ENCODE measurements around the gene CD300A.

The CD300A gene

GRCh38 chr17:74466111-74466827 lies at the start of gene CD300A:
Gene CD300A (plus strand): TSS chr17:74466634. CDS start chr17:74466704, 70 bp downstream.
- H3K4me3 ChIP-seq (ENCODE audit: low read length), result no peak within 1 kb of the TSS
- no peaks in the 10 kb centered on the region for H3K4me1 ChIP-seq (ENCODE audit: insufficient read depth, low read length)
- no peak within 1 kb of the TSS for H2AFZ ChIP-seq (ENCODE audit: low read depth, low read length)
- H3K9me3 ChIP-seq (ENCODE audit: low read length), result no peaks in the 10 kb centered on the region
- no peaks in the 10 kb centered on the region for H3K27me3 ChIP-seq (ENCODE audit: insufficient read depth, low read length)
- no peaks in the 10 kb centered on the region for H3K36me3 ChIP-seq (ENCODE audit: insufficient read depth, low read length)

DNA sequence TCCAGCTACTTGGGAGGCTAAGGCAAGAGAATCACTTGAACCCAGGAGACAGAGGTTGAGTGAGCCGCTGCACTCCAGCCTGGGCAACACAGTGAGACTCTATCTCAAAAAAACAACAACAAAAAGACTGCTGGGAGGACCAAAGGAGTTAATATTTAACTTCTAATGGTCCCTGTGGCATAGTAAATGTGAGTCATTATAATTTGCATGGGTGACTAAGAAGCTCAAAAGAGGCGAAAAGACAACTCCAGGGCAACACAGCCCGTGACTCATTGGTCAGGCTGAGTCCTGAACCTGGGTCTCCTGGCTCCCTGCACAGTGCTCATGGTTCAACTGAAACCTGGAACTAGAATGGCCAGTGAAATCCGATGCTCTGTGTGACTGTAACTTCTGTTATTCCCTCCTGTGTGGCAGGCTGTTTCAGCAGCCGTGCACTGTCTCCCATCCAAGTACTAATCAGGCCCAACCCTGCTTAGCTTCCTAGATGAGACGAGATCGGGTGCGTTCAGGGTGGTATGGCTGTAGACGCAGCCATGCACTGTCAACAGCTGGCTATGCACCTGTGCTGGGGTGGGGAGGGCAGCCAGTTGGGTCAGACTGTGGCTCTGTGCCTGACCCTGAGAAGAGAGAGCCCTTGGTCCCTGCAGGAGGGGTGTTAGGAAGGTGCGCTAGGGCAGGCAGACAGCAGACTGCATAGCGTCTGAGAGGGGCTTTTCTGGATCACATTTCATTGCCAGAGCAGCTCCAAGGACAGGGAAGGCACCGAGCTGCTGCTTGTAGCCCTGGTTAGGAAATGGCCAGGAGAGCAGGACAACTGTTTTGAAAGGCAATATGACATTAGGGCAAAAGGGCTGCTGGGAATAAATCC lies 49.0 kb upstream of the CD300A start:
- H3K9me3 ChIP-seq (ENCODE audit: low read length), result no peaks in the 10 kb centered on the region
- H3K27me3 ChIP-seq (ENCODE audit: insufficient read depth, low read length), result no peaks in the 10 kb centered on the region
- no peak overlapping the region for H2AFZ ChIP-seq (ENCODE audit: low read depth, low read length)
- H3K4me3 ChIP-seq (ENCODE audit: low read length), result no peak overlapping the region
- no peaks in the 10 kb centered on the region for H3K36me3 ChIP-seq (ENCODE audit: insufficient read depth, low read length)
- no peaks in the 10 kb centered on the region for H3K4me1 ChIP-seq (ENCODE audit: insufficient read depth, low read length)

DNA sequence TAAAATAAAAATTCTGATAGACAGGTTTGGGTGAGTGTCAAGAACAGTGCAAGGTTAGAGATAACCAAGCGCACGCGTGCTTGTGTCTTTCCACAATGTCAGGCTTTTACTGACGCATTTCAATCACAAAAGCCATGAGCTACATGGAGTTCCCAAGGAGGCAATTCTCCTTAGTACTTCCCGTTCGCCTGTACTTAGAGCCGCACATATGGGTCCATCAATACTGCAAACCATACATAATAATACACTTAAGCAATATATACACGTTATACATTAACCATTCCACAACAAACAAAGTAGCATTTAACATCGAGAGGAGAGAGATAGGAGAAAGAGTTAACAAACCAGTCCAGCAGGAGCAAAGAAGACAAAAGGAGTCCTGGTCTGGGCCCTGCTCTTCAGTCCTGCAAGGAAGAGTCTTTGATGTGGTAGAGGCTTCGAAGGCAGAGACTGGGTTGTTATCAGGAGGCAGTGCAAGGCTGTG lies 46.5 kb upstream of the CD300A start:
- H2AFZ ChIP-seq (ENCODE audit: low read depth, low read length), result no peak overlapping the region

GRCh38 chr17:74424117-74424516 lies 42.3 kb upstream of the CD300A start:
- Histone ChIP-seq H3K4me1 (ENCODE audit: insufficient read depth, low read length) (no peaks in the 10 kb centered on the region), H3K4me3 (ENCODE audit: low read length) (no peak overlapping the region), H3K36me3 (ENCODE audit: insufficient read depth, low read length) (no peaks in the 10 kb centered on the region), H3K9me3 (ENCODE audit: low read length) (no peaks in the 10 kb centered on the region), H3K27me3 (ENCODE audit: insufficient read depth, low read length) (peaks cover 29% of the 10 kb centered on the region), H2AFZ (ENCODE audit: low read depth, low read length) (no peak overlapping the region)

More for the DNA sequence above, 46.5 kb upstream of the CD300A start:
- Histone ChIP-seq H3K4me3 (ENCODE audit: low read length) (no peak overlapping the region), H3K9me3 (ENCODE audit: low read length) (no peaks in the 10 kb centered on the region), H3K4me1 (ENCODE audit: insufficient read depth, low read length) (no peaks in the 10 kb centered on the region), H3K27me3 (ENCODE audit: insufficient read depth, low read length) (no peaks in the 10 kb centered on the region), H3K36me3 (ENCODE audit: insufficient read depth, low read length) (no peaks in the 10 kb centered on the region)

DNA sequence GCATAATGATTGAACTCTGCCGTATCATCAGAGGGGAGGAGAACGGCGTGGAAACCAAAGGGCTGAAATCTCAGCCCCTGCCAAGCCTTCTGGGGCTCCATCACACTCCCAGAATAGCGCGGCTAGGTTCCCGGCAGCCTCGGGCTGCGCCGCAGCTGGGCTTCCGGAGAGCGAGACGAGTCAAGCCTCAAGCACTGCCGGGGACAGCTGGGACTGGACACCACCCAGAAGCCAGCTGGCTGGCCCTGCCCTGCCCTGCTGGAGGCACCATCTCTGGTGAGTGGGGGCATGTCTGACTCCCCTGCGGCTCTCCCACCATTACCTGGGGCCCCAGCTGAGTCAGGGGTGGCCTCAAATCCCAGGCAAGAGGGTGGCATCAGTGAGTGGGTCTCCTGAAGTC lies 41.8 kb upstream of the CD300A start:
- H2AFZ ChIP-seq (ENCODE audit: low read depth, low read length), result no peak overlapping the region
- H3K4me3 ChIP-seq (ENCODE audit: low read length), result no peak overlapping the region
- no peaks in the 10 kb centered on the region for H3K4me1 ChIP-seq (ENCODE audit: insufficient read depth, low read length)
- no peaks in the 10 kb centered on the region for H3K9me3 ChIP-seq (ENCODE audit: low read length)
- H3K27me3 ChIP-seq (ENCODE audit: insufficient read depth, low read length), result peaks cover 34% of the 10 kb centered on the region
- H3K36me3 ChIP-seq (ENCODE audit: insufficient read depth, low read length), result no peaks in the 10 kb centered on the region

DNA sequence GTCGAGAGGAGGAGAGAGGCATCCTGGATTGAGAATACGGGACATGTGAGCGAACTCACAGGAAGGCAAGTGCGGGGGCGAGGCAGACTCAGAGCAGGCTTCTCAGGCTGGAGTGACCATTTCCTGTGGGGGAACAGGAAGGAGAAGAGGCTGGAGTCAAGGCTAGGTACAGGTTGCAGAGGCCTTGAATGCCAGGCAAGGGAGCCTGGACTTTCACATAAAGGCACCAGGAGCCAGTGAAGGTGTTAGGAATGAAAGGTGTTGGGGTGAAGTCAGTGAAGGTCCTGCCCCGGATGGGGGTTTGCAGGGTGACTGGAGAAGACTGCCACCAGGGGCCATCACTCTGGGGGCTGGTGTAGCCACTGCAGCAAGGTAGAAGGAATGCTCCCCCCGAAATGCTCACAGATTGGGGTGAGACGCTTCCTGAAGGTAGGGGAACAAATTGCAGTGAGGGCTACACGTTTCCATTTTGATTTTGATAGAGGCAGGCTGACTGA lies 39.8 kb upstream of the CD300A start:
- no peaks in the 10 kb centered on the region for H3K36me3 ChIP-seq (ENCODE audit: insufficient read depth, low read length)
- no peaks in the 10 kb centered on the region for H3K9me3 ChIP-seq (ENCODE audit: low read length)
- no peak overlapping the region for H2AFZ ChIP-seq (ENCODE audit: low read depth, low read length)
- H3K4me3 ChIP-seq (ENCODE audit: low read length), result no peak overlapping the region
- H3K4me1 ChIP-seq (ENCODE audit: insufficient read depth, low read length), result peaks cover 13% of the 10 kb centered on the region
- H3K27me3 ChIP-seq (ENCODE audit: insufficient read depth, low read length), result peaks cover 53% of the 10 kb centered on the region

DNA sequence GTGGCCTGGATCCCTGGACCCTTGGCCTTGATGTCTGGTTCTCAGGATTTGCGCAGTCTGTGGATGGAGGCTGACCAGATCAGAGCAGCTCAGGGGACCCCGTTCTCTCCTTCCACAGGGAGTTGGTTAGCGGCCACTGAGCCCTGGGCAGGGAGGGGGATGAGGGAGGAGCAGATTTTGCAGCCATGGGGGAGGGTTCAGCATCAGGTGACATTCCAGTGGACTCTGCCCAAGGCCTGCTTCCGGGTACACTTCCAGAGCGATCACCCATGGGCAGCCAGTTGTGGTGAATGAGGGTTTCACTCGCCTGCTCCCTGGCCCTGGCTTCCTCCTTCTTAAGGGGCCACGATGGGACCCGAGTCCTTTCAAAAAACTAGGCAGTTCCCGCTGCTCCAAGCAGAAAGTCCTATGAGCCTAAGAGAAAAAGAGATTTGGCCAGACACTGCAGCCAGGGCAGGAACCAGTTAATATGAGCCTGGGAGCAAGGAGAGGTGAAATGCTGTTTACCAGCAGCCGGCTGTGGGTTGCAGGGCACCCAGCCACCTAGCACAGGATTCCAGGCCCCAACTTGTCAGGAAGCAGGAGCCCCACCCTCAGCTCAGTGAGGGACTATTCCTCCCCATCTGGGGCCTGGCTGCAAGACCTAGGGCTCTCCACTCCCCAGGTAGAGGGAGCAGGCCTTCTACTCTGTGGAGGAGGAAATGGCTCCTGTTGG lies 39.2 kb upstream of the CD300A start:
- Histone ChIP-seq H3K4me1 (ENCODE audit: insufficient read depth, low read length) (peaks cover 18% of the 10 kb centered on the region), H3K9me3 (ENCODE audit: low read length) (no peaks in the 10 kb centered on the region), H2AFZ (ENCODE audit: low read depth, low read length) (no peak overlapping the region), H3K36me3 (ENCODE audit: insufficient read depth, low read length) (no peaks in the 10 kb centered on the region), H3K27me3 (ENCODE audit: insufficient read depth, low read length) (peaks cover 59% of the 10 kb centered on the region), H3K4me3 (ENCODE audit: low read length) (no peak overlapping the region)

GRCh38 chr17:74427763-74428153 lies 38.7 kb upstream of the CD300A start:
- H3K36me3 ChIP-seq (ENCODE audit: insufficient read depth, low read length), result no peaks in the 10 kb centered on the region
- no peaks in the 10 kb centered on the region for H3K9me3 ChIP-seq (ENCODE audit: low read length)
- H3K4me1 ChIP-seq (ENCODE audit: insufficient read depth, low read length), result peaks cover 18% of the 10 kb centered on the region
- no peak overlapping the region for H2AFZ ChIP-seq (ENCODE audit: low read depth, low read length)
- H3K27me3 ChIP-seq (ENCODE audit: insufficient read depth, low read length), result peaks cover 61% of the 10 kb centered on the region
- H3K4me3 ChIP-seq (ENCODE audit: low read length), result no peak overlapping the region

- Histone ChIP-seq H3K4me1 (ENCODE audit: insufficient read depth, low read length) (peaks cover 18% of the 10 kb centered on the region), H3K4me3 (ENCODE audit: low read length) (no peak overlapping the region), H3K9me3 (ENCODE audit: low read length) (peaks cover 3% of the 10 kb centered on the region), H2AFZ (ENCODE audit: low read depth, low read length) (no peak overlapping the region), H3K36me3 (ENCODE audit: insufficient read depth, low read length) (no peaks in the 10 kb centered on the region), H3K27me3 (ENCODE audit: insufficient read depth, low read length) (peaks cover 78% of the 10 kb centered on the region)
These were observed 36.6 kb upstream of the CD300A start for GRCh38 chr17:74429604-74430384.

DNA sequence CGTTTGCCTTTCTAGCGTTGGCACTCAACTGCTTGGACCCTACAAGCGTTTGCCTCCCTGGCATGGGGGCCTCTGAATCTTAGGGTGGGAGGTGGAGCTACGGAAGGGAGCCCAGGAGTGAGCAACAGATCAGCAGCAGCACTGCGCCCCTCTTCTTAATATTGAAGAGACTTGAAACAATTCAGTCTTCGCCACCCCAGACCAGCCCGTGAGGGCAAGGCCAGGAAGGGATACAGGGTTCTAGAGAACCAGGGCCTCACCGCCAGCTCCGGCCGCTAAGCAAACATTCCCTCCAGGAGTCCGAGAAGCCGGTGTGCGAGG lies 36.1 kb upstream of the CD300A start:
- Histone ChIP-seq H3K9me3 (ENCODE audit: low read length) (peaks cover 3% of the 10 kb centered on the region), H3K36me3 (ENCODE audit: insufficient read depth, low read length) (no peaks in the 10 kb centered on the region), H3K27me3 (ENCODE audit: insufficient read depth, low read length) (peaks cover 78% of the 10 kb centered on the region), H2AFZ (ENCODE audit: low read depth, low read length) (no peak overlapping the region), H3K4me3 (ENCODE audit: low read length) (no peak overlapping the region), H3K4me1 (ENCODE audit: insufficient read depth, low read length) (peaks cover 18% of the 10 kb centered on the region)

DNA sequence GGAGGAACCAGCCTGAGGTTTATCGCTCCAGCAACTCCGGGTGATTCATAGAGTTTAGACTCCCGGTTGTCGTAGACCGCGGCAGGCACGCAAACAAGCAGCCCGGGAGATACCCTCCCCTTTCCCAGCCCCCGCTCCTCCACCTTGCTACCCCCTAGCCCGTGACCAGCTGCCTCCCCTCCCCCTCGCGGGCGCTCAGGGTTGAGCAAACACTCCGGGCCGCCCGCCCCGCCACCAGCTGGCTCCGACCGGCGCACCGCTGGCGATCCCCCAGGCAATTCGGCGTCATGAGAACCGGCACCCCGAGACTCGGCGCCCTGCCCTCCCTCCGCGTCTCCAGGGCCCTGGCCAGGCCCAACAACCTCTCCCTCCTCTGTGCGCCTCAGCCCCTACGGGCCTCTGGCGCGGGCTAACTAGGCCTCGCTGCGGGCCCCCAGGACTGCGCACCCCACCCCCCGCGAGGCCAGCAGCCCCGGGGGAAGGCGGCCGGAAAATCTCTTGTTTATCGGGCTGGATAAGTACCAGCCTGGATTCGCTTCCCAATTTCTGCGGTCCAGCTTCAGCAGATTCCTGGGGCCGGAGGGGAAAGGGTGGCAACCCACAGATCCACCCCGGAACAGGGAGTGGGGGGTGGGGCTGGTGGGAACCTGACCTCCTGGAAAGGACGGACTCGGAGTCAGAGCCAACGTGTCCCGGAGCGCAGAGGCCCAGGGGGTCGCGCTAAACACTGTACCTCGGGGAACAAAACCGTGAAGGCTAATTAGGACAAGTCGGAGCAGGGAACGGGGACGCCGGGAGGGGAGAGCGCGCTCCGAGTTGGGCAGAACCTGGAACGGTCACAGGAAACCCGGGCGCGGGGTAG lies 35.5 kb upstream of the CD300A start:
- no peak overlapping the region for H3K4me3 ChIP-seq (ENCODE audit: low read length)
- H3K27me3 ChIP-seq (ENCODE audit: insufficient read depth, low read length), result peaks cover 75% of the 10 kb centered on the region
- no peaks in the 10 kb centered on the region for H3K36me3 ChIP-seq (ENCODE audit: insufficient read depth, low read length)
- peaks cover 18% of the 10 kb centered on the region for H3K4me1 ChIP-seq (ENCODE audit: insufficient read depth, low read length)
- H2AFZ ChIP-seq (ENCODE audit: low read depth, low read length), result no peak overlapping the region
- peaks cover 3% of the 10 kb centered on the region for H3K9me3 ChIP-seq (ENCODE audit: low read length)
